Measurements from ENCODE around the gene CAMSAP3.
"Not testable (repeated sequence)": the region's sequence is repeated elsewhere in the genome, so short reads cannot be mapped to it uniquely, and the experiment has no call there.

The CAMSAP3 gene

GRCh38 chr19:7595466-7596133 is at the start of gene CAMSAP3:
CAMSAP3 (plus strand) TSS chr19:7595863; CDS start chr19:7596003, 140 bp downstream.
- DNase-seq: peak; percentile 64

- no peak for DNase-seq
Measured at GRCh38 chr19:7545904-7546303, 49.8 kb upstream of the CAMSAP3 start.

- DNase-seq: no peak
Measured at GRCh38 chr19:7547159-7547558, 48.5 kb upstream of the CAMSAP3 start.

- no peak for DNase-seq
Measured at GRCh38 chr19:7549429-7550148, 46.1 kb upstream of the CAMSAP3 start.

GRCh38 chr19:7550169-7550770 is 45.4 kb upstream of the CAMSAP3 start:
- no peak for DNase-seq

GRCh38 chr19:7550987-7551761 is 44.5 kb upstream of the CAMSAP3 start:
- no peak for DNase-seq

- DNase-seq: no peak
Measured at GRCh38 chr19:7552781-7553180, 42.9 kb upstream of the CAMSAP3 start.

- DNase-seq: no peak
Measured at GRCh38 chr19:7554565-7554964, 41.1 kb upstream of the CAMSAP3 start.

- no peak for DNase-seq
Measured at GRCh38 chr19:7554990-7555864, 40.4 kb upstream of the CAMSAP3 start.

GRCh38 chr19:7556696-7557315 is 38.9 kb upstream of the CAMSAP3 start:
- no peak for DNase-seq

- no peak for DNase-seq
Measured at GRCh38 chr19:7558667-7559066, 37.0 kb upstream of the CAMSAP3 start.

- DNase-seq: no peak
Measured at GRCh38 chr19:7559102-7559501, 36.6 kb upstream of the CAMSAP3 start.

- DNase-seq: no peak
Measured at GRCh38 chr19:7560255-7560654, 35.4 kb upstream of the CAMSAP3 start.

GRCh38 chr19:7561325-7561724 is 34.3 kb upstream of the CAMSAP3 start:
- no peak for DNase-seq

GRCh38 chr19:7562646-7563393 is 32.8 kb upstream of the CAMSAP3 start:
- no peak for DNase-seq

GRCh38 chr19:7564866-7565265 is 30.8 kb upstream of the CAMSAP3 start:
- DNase-seq: no peak

GRCh38 chr19:7565332-7565731 is 30.3 kb upstream of the CAMSAP3 start:
- no peak for DNase-seq

- DNase-seq: no peak
Measured at GRCh38 chr19:7570761-7571160, 24.9 kb upstream of the CAMSAP3 start.

GRCh38 chr19:7575434-7576040 is 20.1 kb upstream of the CAMSAP3 start:
- no peak for DNase-seq

GRCh38 chr19:7577422-7577821 is 18.2 kb upstream of the CAMSAP3 start:
- not testable (repeated sequence) for DNase-seq

- DNase-seq: no peak
Measured at GRCh38 chr19:7578127-7578526, 17.5 kb upstream of the CAMSAP3 start.
